Measurements from ENCODE around the gene SLC6A13. TPM values are rescaled to one million over a fixed set of nuclear protein-coding genes. Genes with fewer than 3 reads are reported as not detected.

The SLC6A13 gene
- total and polyA plus RNA-seq, 2 of the 13 experiments (the other 11 are each of a cell fraction or from before 2014, with no cell fraction given), result 0.05 to 0.15 TPM

DNA sequence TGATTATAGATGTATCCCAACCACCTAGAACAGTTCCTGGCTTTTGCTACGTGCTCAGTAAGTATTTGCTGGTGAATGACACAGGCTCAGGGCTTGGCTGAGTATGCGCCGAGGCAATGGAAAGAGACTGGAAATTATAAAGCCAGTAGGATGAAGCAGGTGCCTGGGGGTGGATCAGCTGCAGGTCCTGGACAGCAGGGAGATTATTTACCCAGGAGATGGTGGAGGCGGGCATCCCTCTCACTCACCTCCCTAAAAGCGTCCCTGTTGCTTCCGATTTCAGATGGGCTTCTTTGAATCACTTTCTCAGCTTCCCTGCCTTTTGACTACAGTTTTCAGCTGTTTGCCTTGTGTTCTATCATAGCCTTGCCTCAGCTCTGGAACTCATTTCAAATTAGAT lies 6.4 kb downstream of the SLC6A13 start:
- no peak for DNase-seq (ENCODE audit: low spot score)
- Histone ChIP-seq H3K27me3 (ENCODE audit: control insufficient read depth in 1 of 2, insufficient read depth in 2 of 2, low read length in 2 of 2) (no peaks in the 10 kb centered on the region), H3K9ac (ENCODE audit: insufficient read depth, low read depth, low read length) (no peak overlapping the region), H3K36me3 (replicated peaks in 1 of 2; ENCODE audit: control insufficient read depth in 1 of 2, insufficient read depth in 2 of 2, low read length in 2 of 2) (no peaks in the 10 kb centered on the region), H4K20me1 (ENCODE audit: insufficient read depth, low read length) (no peaks in the 10 kb centered on the region), H2AFZ (ENCODE audit: low read length) (no peak overlapping the region), H3K79me2 (ENCODE audit: insufficient read depth, low read length) (no peaks in the 10 kb centered on the region), H3K4me1 (ENCODE audit: insufficient read depth, low read length) (peaks cover 53% of the 10 kb centered on the region), H3K9me3 (ENCODE audit: low read length) (no peaks in the 10 kb centered on the region), H3K4me2 (ENCODE audit: low read depth, low read length) (no peak overlapping the region), H3K27ac (ENCODE audit: extremely low read length, insufficient read depth, low read length) (no peak overlapping the region), H3K4me3 (replicated peaks in 1 of 3; ENCODE audit: insufficient read depth in 1 of 3, low read depth in 2 of 3, low read length in 3 of 3) (no peak overlapping the region)
- no peak for ATAC-seq
- FAIRE-seq, result no peak
- ChIA-PET CTCF (ENCODE audit: low intra/inter-chr PET ratio, low total read pairs) (no interaction called here), POLR2A (no interaction called here)
- BruUV-seq (replicated peaks), result no TSS peak
- WGBS (ENCODE audit: low lambda C conversion rate), result 92% methylated on average over 6 of the region's 6 CpGs
- in situ Hi-C loops (cut with HindIII; ENCODE audit: extremely low pct_ligation_motif_present, low pct_unique_long_range_greater_than_20kb), result no loop called here
- intact Hi-C loops (cut with micrococcal nuclease; ENCODE audit: unreplicated experiment), result no loop called here
- TF ChIP-seq SCMH1 (CRISPR knock-in tag; IDR thresholded peaks at IDR 0.05; ENCODE audit: borderline replicate concordance) (no peak), HNRNPK (IDR thresholded peaks at IDR 0.05; ENCODE audit: low read depth, low read length, poor library complexity, severe bottlenecking) (no peak), ELF3 (CRISPR knock-in tag; IDR thresholded peaks at IDR 0.05) (no peak), ZNF460 (CRISPR knock-in tag; IDR thresholded peaks at IDR 0.05; ENCODE audit: borderline replicate concordance) (no peak), ZNF224 (CRISPR knock-in tag; IDR thresholded peaks at IDR 0.05) (no peak)
- TF ChIP-seq, protein P1, sequence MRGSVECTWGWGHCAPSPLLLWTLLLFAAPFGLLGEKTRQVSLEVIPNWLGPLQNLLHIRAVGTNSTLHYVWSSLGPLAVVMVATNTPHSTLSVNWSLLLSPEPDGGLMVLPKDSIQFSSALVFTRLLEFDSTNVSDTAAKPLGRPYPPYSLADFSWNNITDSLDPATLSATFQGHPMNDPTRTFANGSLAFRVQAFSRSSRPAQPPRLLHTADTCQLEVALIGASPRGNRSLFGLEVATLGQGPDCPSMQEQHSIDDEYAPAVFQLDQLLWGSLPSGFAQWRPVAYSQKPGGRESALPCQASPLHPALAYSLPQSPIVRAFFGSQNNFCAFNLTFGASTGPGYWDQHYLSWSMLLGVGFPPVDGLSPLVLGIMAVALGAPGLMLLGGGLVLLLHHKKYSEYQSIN (CRISPR knock-in tag; IDR thresholded peaks at IDR 0.05; ENCODE audit: borderline replicate concordance), result no peak

DNA sequence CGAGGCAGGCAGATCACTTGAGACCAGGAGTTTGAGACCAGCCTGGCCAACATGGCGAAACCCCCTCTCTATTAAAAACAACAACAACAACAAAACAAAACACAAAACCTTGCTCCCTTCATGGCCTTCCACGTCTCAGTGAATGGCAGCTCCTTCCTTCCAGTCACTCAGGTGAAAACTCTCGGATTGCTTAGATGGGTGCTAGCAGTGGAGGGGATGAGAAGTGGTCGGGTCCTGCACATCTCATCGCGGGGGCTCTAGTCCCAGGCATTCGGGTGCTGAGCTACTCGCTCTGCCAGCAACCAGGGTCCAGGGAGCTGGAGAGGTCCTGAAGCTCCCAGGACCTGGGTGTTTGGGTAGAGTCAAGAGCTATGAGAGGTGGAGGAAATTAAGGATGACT lies 7.7 kb downstream of the SLC6A13 start:
- DNase-seq (ENCODE audit: low spot score), result no peak
- BruUV-seq (replicated peaks), result no TSS peak
- Histone ChIP-seq H3K36me3 (replicated peaks in 1 of 2; ENCODE audit: control insufficient read depth in 1 of 2, insufficient read depth in 2 of 2, low read length in 2 of 2) (no peaks in the 10 kb centered on the region), H3K27me3 (ENCODE audit: control insufficient read depth in 1 of 2, insufficient read depth in 2 of 2, low read length in 2 of 2) (no peaks in the 10 kb centered on the region), H3K9me3 (ENCODE audit: low read length) (no peaks in the 10 kb centered on the region), H3K79me2 (ENCODE audit: insufficient read depth, low read length) (no peaks in the 10 kb centered on the region), H2AFZ (ENCODE audit: low read length) (no peak overlapping the region), H3K4me2 (ENCODE audit: low read depth, low read length) (no peak overlapping the region), H3K27ac (ENCODE audit: extremely low read length, insufficient read depth, low read length) (no peak overlapping the region), H3K9ac (ENCODE audit: insufficient read depth, low read depth, low read length) (no peak overlapping the region), H3K4me3 (replicated peaks in 1 of 3; ENCODE audit: insufficient read depth in 1 of 3, low read depth in 2 of 3, low read length in 3 of 3) (no peak overlapping the region), H3K4me1 (ENCODE audit: insufficient read depth, low read length) (peaks cover 53% of the 10 kb centered on the region), H4K20me1 (ENCODE audit: insufficient read depth, low read length) (no peaks in the 10 kb centered on the region)
- ATAC-seq, result no peak
- intact Hi-C loops (cut with micrococcal nuclease; ENCODE audit: unreplicated experiment), result no loop called here
- POLR2A ChIA-PET, result no interaction called here
- no peak for FAIRE-seq
- TF ChIP-seq HNRNPL (IDR thresholded peaks at IDR 0.05; ENCODE audit: low read depth, low read length), result no peak
- no peak for TF ChIP-seq MBNL3 (CRISPR knock-in tag; conservative IDR thresholded peaks at IDR 0.05)
- no peak for TF ChIP-seq NR1H2 (CRISPR knock-in tag; IDR thresholded peaks at IDR 0.05; ENCODE audit: borderline replicate concordance, low read depth)
- TF ChIP-seq PAF1 (CRISPR knock-in tag; IDR thresholded peaks at IDR 0.05), result no peak
- TF ChIP-seq RFXANK (CRISPR knock-in tag; IDR thresholded peaks at IDR 0.05), result no peak
- TF ChIP-seq, protein P2, sequence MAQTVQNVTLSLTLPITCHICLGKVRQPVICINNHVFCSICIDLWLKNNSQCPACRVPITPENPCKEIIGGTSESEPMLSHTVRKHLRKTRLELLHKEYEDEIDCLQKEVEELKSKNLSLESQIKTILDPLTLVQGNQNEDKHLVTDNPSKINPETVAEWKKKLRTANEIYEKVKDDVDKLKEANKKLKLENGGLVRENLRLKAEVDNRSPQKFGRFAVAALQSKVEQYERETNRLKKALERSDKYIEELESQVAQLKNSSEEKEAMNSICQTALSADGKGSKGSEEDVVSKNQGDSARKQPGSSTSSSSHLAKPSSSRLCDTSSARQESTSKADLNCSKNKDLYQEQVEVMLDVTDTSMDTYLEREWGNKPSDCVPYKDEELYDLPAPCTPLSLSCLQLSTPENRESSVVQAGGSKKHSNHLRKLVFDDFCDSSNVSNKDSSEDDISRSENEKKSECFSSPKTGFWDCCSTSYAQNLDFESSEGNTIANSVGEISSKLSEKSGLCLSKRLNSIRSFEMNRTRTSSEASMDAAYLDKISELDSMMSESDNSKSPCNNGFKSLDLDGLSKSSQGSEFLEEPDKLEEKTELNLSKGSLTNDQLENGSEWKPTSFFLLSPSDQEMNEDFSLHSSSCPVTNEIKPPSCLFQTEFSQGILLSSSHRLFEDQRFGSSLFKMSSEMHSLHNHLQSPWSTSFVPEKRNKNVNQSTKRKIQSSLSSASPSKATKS (CRISPR knock-in tag; IDR thresholded peaks at IDR 0.05), result no peak
- TF ChIP-seq ZBTB8A (CRISPR knock-in tag; IDR thresholded peaks at IDR 0.05; ENCODE audit: borderline replicate concordance, low read depth), result no peak
- TF ChIP-seq ZFP90 (CRISPR knock-in tag; IDR thresholded peaks at IDR 0.05; ENCODE audit: borderline replicate concordance), result no peak
- TF ChIP-seq ELF3 (CRISPR knock-in tag; IDR thresholded peaks at IDR 0.05), result no peak
- TF ChIP-seq, protein P3, sequence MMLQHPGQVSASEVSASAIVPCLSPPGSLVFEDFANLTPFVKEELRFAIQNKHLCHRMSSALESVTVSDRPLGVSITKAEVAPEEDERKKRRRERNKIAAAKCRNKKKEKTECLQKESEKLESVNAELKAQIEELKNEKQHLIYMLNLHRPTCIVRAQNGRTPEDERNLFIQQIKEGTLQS (CRISPR knock-in tag; IDR thresholded peaks at IDR 0.05), result no peak
- TF ChIP-seq ZNF777 (CRISPR knock-in tag; IDR thresholded peaks at IDR 0.05), result no peak
- CTCF ChIA-PET (ENCODE audit: low intra/inter-chr PET ratio, low total read pairs), result no interaction called here
- 86% methylated on average over 8 of the region's 9 CpGs for WGBS (ENCODE audit: low lambda C conversion rate)
- in situ Hi-C loops (cut with HindIII; ENCODE audit: extremely low pct_ligation_motif_present, low pct_unique_long_range_greater_than_20kb), result no loop called here
